Endothelial cell of umbilical vein (primary cell): Measurements from ENCODE around the gene AKAP13.
A peak's percentile ranks its signal among the peaks of the same experiment; 100 is the strongest.

Experiments used
- CTCF ChIP-seq, 2 donors: IDR thresholded peaks; 1 replicate in 1 of 2; 2 replicates in 1 of 2; pipeline ENCODE4 v1.5.1; 2011; ENCODE audit warnings: low read length in 2 of 2, mild to moderate bottlenecking in 2 of 2, moderate library complexity in 2 of 2, control low read depth in 1 of 2, inconsistent platforms in 1 of 2, low read depth in 1 of 2; ENCODE audit not compliant: insufficient read depth in 1 of 2; ENCODE audit errors: extremely low read depth in 1 of 2
- EZH2 ChIP-seq: IDR thresholded peaks from 2 replicates; pipeline ENCODE4 v1.6.1; 2012; ENCODE audit warnings: borderline replicate concordance, low read depth, mild to moderate bottlenecking, moderate library complexity, low read length, inconsistent platforms; ENCODE audit not compliant: severe bottlenecking
- FOS ChIP-seq: IDR thresholded peaks from 2 replicates; pipeline ENCODE4 v1.6.1; 2011; ENCODE audit warnings: mild to moderate bottlenecking, low read length, moderate library complexity, borderline replicate concordance; ENCODE audit not compliant: insufficient read depth
- GATA2 ChIP-seq: IDR thresholded peaks from 2 replicates; pipeline ENCODE4 v1.7.0; 2011; ENCODE audit warnings: low read depth, mild to moderate bottlenecking, moderate library complexity, mixed read lengths, low read length; ENCODE audit not compliant: insufficient read length, insufficient read depth
- MAX ChIP-seq: IDR thresholded peaks from 2 replicates; pipeline ENCODE4 v1.6.1; 2011; ENCODE audit not compliant: insufficient read depth, insufficient read length
- POLR2A ChIP-seq: IDR thresholded peaks from 2 replicates; pipeline ENCODE4 v1.6.1; 2012; ENCODE audit warnings: low read depth, mild to moderate bottlenecking, control low read depth, low read length
- POLR2AphosphoS5 ChIP-seq: IDR thresholded peaks from 2 replicates; pipeline ENCODE4 v1.6.1; 2012; ENCODE audit warnings: low read depth, mild to moderate bottlenecking, control low read depth, low read length, moderate library complexity; ENCODE audit not compliant: insufficient read depth

GRCh38 chr15:85383470-85384148, 3.2 kb downstream of the AKAP13 start:
- TF ChIP-seq CTCF (IDR thresholded peaks at IDR 0.05; ENCODE audit: extremely low read depth in 1 of 2, insufficient read depth in 1 of 2, low read depth in 1 of 2, low read length in 2 of 2): no peak
- TF ChIP-seq EZH2: no peak
- TF ChIP-seq POLR2AphosphoS5: no peak
- no peak for TF ChIP-seq POLR2A
- no peak for TF ChIP-seq MAX
- TF ChIP-seq GATA2: peak; percentile 17
- no peak for TF ChIP-seq FOS
